ENCODE data around the gene ATP6V0B. TPM values are rescaled to one million over a fixed set of nuclear protein-coding genes. Genes with fewer than 3 reads are reported as not detected.

ATP6V0B gene
- total and polyA plus RNA-seq, 2 of the 8 experiments (the other 6 are each of a cell fraction or from before 2014, with no cell fraction given) = 105 to 308 TPM

DNA sequence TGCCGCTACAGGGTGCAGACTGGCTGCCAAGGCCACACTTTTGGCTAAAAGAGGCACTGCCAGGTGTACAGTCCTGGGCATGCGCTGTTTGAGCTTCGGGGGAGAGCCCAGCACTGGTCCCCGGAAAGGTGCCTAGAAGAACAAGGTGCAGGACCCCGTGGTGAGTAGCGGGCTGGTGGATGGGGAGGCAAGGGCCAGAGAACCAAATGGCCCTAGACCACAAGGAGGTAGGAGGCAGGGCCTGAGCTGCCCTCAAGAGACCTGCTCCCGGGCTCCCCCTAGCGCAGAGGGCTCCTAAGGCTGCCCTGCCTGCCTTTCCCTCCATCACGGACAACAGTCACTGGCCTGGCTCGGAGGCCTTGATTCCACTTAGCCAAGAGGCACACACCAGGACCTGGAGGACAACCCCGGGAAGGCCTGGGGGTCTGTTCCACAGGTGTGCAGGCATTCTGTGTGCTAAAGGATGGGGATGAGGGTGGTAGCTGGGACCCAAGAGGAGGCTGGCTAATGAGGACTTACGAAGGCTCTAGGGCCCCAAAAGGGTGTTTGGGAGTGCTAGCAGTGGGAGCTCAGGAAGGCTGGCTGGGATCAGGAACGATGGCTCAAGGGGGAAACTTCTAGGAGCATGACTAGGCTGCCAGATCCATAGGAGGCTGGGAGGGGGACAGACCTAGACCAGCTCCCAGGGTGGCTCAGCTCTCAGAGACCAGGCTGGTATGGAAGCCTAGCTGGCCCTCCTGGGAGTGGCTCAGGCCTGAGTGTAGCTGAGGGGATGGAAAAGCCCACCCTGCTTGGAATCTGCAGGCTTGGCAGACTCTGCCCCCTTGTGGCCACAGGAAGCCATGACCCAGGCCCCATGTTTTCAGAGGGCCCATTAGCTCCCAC, 40.4 kb upstream of the ATP6V0B start (continued):
- TF ChIP-seq MAX (IDR thresholded peaks at IDR 0.05) (peak; percentile 39; the same call in 1 of the 2 replicates), CREB1 (IDR thresholded peaks at IDR 0.05) (0 out of 2 replicates have a peak, but pooled peaks have one; percentile 16), YY1 (IDR thresholded peaks at IDR 0.05; ENCODE audit: low read depth, low read length) (peak; percentile 79; the same call in 1 of the 2 replicates), ATF3 (IDR thresholded peaks at IDR 0.05; ENCODE audit: insufficient read depth, low read depth, low read length) (0 out of 2 replicates have a peak, but pooled peaks have one; percentile 3), TAF1 (IDR thresholded peaks at IDR 0.05; ENCODE audit: low read depth, low read length) (peak; percentile 36; the same call in 1 of the 2 replicates), EP300 (IDR thresholded peaks at IDR 0.05; ENCODE audit: borderline replicate concordance in 1 of 2, low read depth in 2 of 2, low read length in 2 of 2) (0 out of 3 replicates have a peak, but pooled peaks of 1 of the 2 experiments have one; percentile 36), NANOG (IDR thresholded peaks at IDR 0.05; ENCODE audit: insufficient read depth, low read depth, low read length, poor library complexity, severe bottlenecking) (no peak), CTCF (IDR thresholded peaks at IDR 0.05; ENCODE audit: control extremely low read depth in 1 of 3, insufficient read depth in 1 of 3, low read depth in 1 of 3, low read length in 3 of 3) (peak in 2 of 3 experiments; percentile 97 to 98; a peak in 3 of 4 replicates), FOSL1 (IDR thresholded peaks at IDR 0.05; ENCODE audit: insufficient read depth, low read depth, low read length) (no peak), CTBP2 (IDR thresholded peaks at IDR 0.05; ENCODE audit: borderline replicate concordance, insufficient read depth, insufficient read length, low read length) (peak; percentile 46), TEAD4 (IDR thresholded peaks at IDR 0.05; ENCODE audit: low read depth, low read length) (peak; percentile 75), JUND (IDR thresholded peaks at IDR 0.05; ENCODE audit: low read length) (peak; percentile 55)
